Neural cell (in vitro differentiated cells): ENCODE data around the gene DOK4. TPM values are rescaled to one million over a fixed set of nuclear protein-coding genes. Genes with fewer than 3 reads are reported as not detected.

Experiments used
- H2AFZ ChIP-seq: fragments of 200-600, 300-800 bp; sonication (generic), shearing (Covaris generic); 2 replicates; pipeline ENCODE4 v1.6.0; 2014; ENCODE audit warnings: low read depth, mild to moderate bottlenecking, antibody characterized with exemption, low read length, moderate library complexity
- H3F3A ChIP-seq: fragments of 200-600 bp; shearing (Covaris generic); 2 replicates; pipeline ENCODE4 v1.6.1; 2016; ENCODE audit warnings: mild to moderate bottlenecking, moderate library complexity, mixed read lengths, antibody characterized with exemption, low read length; ENCODE audit not compliant: insufficient read depth, poor library complexity, severe bottlenecking
- H3K27ac ChIP-seq: fragments of 200-600, 300-800 bp; sonication (generic), shearing (Covaris generic); 2 replicates; pipeline ENCODE4 v1.5.1; 2014; ENCODE audit warnings: mild to moderate bottlenecking, low read length, moderate library complexity
- H3K27me3 ChIP-seq: fragments of 300-800, 200-600 bp; sonication (generic), shearing (Covaris generic); 2 replicates; pipeline ENCODE4 v1.6.0; 2014; ENCODE audit warnings: mild to moderate bottlenecking, low read depth, low read length, moderate library complexity; ENCODE audit not compliant: insufficient read depth
- H3K36me3 ChIP-seq: fragments of 300-800, 200-600 bp; sonication (generic), shearing (Covaris generic); 2 replicates; pipeline ENCODE4 v1.5.1; 2014; ENCODE audit warnings: mild to moderate bottlenecking, antibody characterized with exemption, low read length, moderate library complexity; ENCODE audit not compliant: insufficient read depth
- H3K4me2 ChIP-seq: fragments of 300-800, 200-600 bp; sonication (generic), shearing (Covaris generic); 2 replicates; pipeline ENCODE4 v1.6.0; 2014; ENCODE audit warnings: mild to moderate bottlenecking, low read length
- H3K4me3 ChIP-seq: fragments of 300-800, 200-600 bp; sonication (generic), shearing (Covaris generic); 2 replicates; pipeline ENCODE4 v1.5.1; 2014; ENCODE audit warnings: mild to moderate bottlenecking, low read length, moderate library complexity
- H3K79me2 ChIP-seq: fragments of 200-600 bp; shearing (Covaris generic); replicated peaks from 2 replicates; pipeline ENCODE4 v1.6.0; 2014; ENCODE audit warnings: mild to moderate bottlenecking, low read length, moderate library complexity; ENCODE audit not compliant: insufficient read depth
- H3K9ac ChIP-seq: fragments of 300-800, 200-600 bp; sonication (generic), shearing (Covaris generic); 2 replicates; pipeline ENCODE4 v1.6.1; 2016; ENCODE audit warnings: mild to moderate bottlenecking, low read length, mixed read lengths
- H3K9me2 ChIP-seq: fragments of 200-600 bp; shearing (Covaris generic); 2 replicates; pipeline ENCODE4 v1.6.1; 2016; ENCODE audit warnings: mild to moderate bottlenecking, low read length, mixed read lengths; ENCODE audit not compliant: insufficient read depth
- H3K9me3 ChIP-seq: fragments of 200-600, 300-800 bp; sonication (generic), shearing (Covaris generic); 2 replicates; pipeline ENCODE4 v1.6.1; 2016; ENCODE audit warnings: mild to moderate bottlenecking, mixed run types, low read length, moderate library complexity, mixed read lengths
- H4K20me1 ChIP-seq: fragments of 200-600 bp; shearing (Covaris generic); 2 replicates; pipeline ENCODE4 v1.6.1; 2016; ENCODE audit warnings: mild to moderate bottlenecking, mixed run types; ENCODE audit not compliant: insufficient read depth
- EP300 ChIP-seq: fragments of 450-650 bp; conservative IDR thresholded peaks from 2 replicates; pipeline ENCODE4 v1.6.1; 2014; ENCODE audit warnings: antibody characterized with exemption, mild to moderate bottlenecking, moderate library complexity; ENCODE audit not compliant: poor library complexity, severe bottlenecking
- EZH2 ChIP-seq: fragments of 200-600, 300-800 bp; shearing (Covaris generic), sonication (generic); IDR thresholded peaks from 2 replicates; pipeline ENCODE4 v1.6.1; 2014; ENCODE audit warnings: antibody characterized with exemption, low read length, borderline replicate concordance, mild to moderate bottlenecking; ENCODE audit not compliant: insufficient read depth, poor library complexity, severe bottlenecking
- MXI1 ChIP-seq: fragments of 450-650 bp; conservative IDR thresholded peaks from 2 replicates; pipeline ENCODE4 v1.6.1; 2014; ENCODE audit warnings: antibody characterized with exemption, mild to moderate bottlenecking; ENCODE audit not compliant: poor library complexity, severe bottlenecking
- POLR2AphosphoS5 ChIP-seq: IDR thresholded peaks from 2 replicates; pipeline ENCODE4 v1.6.1; 2012
- RAD21 ChIP-seq: fragments of 450-650 bp; conservative IDR thresholded peaks from 2 replicates; pipeline ENCODE4 v1.6.1; 2014; ENCODE audit warnings: antibody characterized with exemption, mild to moderate bottlenecking, moderate library complexity
- SMC3 ChIP-seq: fragments of 450-650 bp; conservative IDR thresholded peaks from 2 replicates; pipeline ENCODE4 v1.6.1; 2014; ENCODE audit warnings: antibody characterized with exemption, mild to moderate bottlenecking, moderate library complexity; ENCODE audit not compliant: poor library complexity
- TAF1 ChIP-seq: IDR thresholded peaks from 2 replicates; pipeline ENCODE4 v1.6.1; 2012; ENCODE audit warnings: low read depth
- polyA plus RNA-seq: library from polyadenylated mRNA; depleted of rRNA; stranded (reverse); fragments of >200 nt; gene quantifications from 2 replicates; pipeline ENCODE4 v1.2.3, GENCODE V29; 2014
- TF ChIP-seq, protein P1 (sequence below): IDR thresholded peaks from 2 replicates; pipeline ENCODE4 v1.6.1; 2012; ENCODE audit warnings: borderline replicate concordance
- TF ChIP-seq, protein P2 (sequence below): fragments of 450-650 bp; IDR thresholded peaks from 2 replicates; pipeline ENCODE4 v1.5.1; 2014; ENCODE audit warnings: antibody characterized with exemption, mild to moderate bottlenecking, moderate library complexity; ENCODE audit not compliant: poor library complexity, severe bottlenecking

DOK4 gene
- polyA plus RNA-seq, 1 donor from 2014 or later: 214 TPM

DNA sequence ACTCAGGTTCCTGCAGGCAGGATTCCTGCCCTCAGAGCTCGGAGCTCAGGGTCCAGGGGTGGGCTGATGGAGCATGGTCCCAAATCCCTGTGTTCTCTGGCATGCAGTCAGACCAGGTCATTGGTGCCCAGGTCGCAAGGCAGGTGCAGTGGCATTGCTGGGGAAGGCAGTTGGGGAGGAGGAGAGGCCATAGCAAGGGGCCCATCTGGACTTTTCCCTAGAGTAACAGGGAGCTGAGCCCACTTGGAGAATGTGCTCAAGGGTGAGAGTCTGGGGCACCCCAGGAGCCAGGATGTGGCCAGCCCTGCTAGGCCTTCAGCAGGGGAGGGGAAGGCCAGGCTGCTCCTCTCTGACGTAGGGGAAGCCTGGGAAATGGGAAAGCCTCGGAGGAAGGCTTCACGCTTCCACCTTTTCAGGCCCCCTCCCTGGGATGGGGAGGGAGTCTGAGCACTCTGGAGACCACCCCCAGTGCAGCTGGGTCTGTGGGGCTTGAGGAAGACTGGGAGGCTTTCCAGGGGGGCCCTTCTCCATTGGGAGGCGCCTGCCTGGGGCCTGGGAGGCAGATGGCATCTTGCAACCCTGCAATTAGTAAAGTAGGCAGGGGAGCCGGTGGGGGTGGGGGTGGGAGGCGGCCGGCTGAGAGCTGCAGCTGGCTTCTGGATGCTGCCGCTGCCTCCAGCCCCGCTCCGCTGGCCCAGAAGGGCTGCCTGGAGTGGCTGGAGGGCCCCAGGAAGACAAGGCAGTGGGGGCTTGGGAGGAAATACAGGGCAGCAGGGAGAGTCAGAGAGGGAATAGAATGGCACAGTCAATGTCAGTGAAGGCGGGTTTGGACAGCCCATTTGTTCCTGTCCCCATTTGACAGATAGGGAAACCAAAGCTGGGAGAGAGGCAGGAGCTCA, 21.1 kb upstream of the DOK4 start:
- Histone ChIP-seq H3K27me3 (no peaks in the 10 kb centered on the region), H3K79me2 (no peaks in the 10 kb centered on the region), H4K20me1 (no peaks in the 10 kb centered on the region), H3K9ac (no peak overlapping the region), H2AFZ (no peak overlapping the region), H3K36me3 (no peaks in the 10 kb centered on the region), H3F3A (no peaks in the 10 kb centered on the region), H3K9me3 (no peaks in the 10 kb centered on the region), H3K27ac (no peak overlapping the region), H3K4me2 (no peak overlapping the region), H3K9me2 (no peaks in the 10 kb centered on the region), H3K4me3 (no peak overlapping the region)
- TF ChIP-seq MXI1: no peak
- TF ChIP-seq EZH2: no peak
- no peak for TF ChIP-seq EP300
- no peak for TF ChIP-seq SMC3
- TF ChIP-seq, protein P1, sequence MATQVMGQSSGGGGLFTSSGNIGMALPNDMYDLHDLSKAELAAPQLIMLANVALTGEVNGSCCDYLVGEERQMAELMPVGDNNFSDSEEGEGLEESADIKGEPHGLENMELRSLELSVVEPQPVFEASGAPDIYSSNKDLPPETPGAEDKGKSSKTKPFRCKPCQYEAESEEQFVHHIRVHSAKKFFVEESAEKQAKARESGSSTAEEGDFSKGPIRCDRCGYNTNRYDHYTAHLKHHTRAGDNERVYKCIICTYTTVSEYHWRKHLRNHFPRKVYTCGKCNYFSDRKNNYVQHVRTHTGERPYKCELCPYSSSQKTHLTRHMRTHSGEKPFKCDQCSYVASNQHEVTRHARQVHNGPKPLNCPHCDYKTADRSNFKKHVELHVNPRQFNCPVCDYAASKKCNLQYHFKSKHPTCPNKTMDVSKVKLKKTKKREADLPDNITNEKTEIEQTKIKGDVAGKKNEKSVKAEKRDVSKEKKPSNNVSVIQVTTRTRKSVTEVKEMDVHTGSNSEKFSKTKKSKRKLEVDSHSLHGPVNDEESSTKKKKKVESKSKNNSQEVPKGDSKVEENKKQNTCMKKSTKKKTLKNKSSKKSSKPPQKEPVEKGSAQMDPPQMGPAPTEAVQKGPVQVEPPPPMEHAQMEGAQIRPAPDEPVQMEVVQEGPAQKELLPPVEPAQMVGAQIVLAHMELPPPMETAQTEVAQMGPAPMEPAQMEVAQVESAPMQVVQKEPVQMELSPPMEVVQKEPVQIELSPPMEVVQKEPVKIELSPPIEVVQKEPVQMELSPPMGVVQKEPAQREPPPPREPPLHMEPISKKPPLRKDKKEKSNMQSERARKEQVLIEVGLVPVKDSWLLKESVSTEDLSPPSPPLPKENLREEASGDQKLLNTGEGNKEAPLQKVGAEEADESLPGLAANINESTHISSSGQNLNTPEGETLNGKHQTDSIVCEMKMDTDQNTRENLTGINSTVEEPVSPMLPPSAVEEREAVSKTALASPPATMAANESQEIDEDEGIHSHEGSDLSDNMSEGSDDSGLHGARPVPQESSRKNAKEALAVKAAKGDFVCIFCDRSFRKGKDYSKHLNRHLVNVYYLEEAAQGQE: no peak
- TF ChIP-seq TAF1: no peak
- TF ChIP-seq, protein P2, sequence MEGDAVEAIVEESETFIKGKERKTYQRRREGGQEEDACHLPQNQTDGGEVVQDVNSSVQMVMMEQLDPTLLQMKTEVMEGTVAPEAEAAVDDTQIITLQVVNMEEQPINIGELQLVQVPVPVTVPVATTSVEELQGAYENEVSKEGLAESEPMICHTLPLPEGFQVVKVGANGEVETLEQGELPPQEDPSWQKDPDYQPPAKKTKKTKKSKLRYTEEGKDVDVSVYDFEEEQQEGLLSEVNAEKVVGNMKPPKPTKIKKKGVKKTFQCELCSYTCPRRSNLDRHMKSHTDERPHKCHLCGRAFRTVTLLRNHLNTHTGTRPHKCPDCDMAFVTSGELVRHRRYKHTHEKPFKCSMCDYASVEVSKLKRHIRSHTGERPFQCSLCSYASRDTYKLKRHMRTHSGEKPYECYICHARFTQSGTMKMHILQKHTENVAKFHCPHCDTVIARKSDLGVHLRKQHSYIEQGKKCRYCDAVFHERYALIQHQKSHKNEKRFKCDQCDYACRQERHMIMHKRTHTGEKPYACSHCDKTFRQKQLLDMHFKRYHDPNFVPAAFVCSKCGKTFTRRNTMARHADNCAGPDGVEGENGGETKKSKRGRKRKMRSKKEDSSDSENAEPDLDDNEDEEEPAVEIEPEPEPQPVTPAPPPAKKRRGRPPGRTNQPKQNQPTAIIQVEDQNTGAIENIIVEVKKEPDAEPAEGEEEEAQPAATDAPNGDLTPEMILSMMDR: no peak
- no peak for TF ChIP-seq POLR2AphosphoS5
- no peak for TF ChIP-seq RAD21

DNA sequence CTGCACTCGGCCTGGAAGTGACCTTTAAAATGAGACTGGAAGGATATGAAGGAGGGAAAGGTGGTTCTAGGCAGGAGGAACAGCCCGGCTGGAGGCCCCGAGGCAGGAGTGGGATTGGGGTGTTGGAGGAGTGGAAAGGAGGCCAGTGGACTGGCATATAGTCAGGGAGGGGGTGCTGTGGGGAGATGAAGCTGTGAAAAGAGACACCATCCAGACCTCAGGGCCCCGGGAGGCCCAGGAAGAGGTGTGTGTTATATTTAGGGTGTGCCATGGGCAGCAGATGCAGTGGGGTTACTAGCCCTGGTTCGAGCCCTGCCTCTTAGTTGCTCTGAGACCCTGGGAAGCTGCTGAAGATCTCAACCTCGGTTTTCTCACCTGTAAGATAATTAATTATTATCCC, 18.9 kb upstream of the DOK4 start:
- H3K4me3 ChIP-seq: no peak overlapping the region
- H3F3A ChIP-seq: no peaks in the 10 kb centered on the region

More for the DNA sequence above, 18.9 kb upstream of the DOK4 start:
- TF ChIP-seq EZH2: no peak
- Histone ChIP-seq H3K9me3 (no peaks in the 10 kb centered on the region), H4K20me1 (no peaks in the 10 kb centered on the region), H3K27me3 (no peaks in the 10 kb centered on the region), H3K9ac (no peak overlapping the region), H2AFZ (no peak overlapping the region), H3K9me2 (no peaks in the 10 kb centered on the region), H3K36me3 (no peaks in the 10 kb centered on the region), H3K4me2 (no peak overlapping the region), H3K79me2 (no peaks in the 10 kb centered on the region), H3K27ac (no peak overlapping the region)
